Adipocyte (in vitro differentiated cells): ENCODE results near the gene RASAL3.

Experiments
- DNase-seq: peaks from one replicate; pipeline ENCODE4 v3.0.0-alpha.2; 2015; ENCODE audit warnings: low read depth
- H3K27me3 ChIP-seq: replicated peaks from 2 replicates; pipeline ENCODE4 v1.7.0; 2013; ENCODE audit warnings: mild to moderate bottlenecking, low read length, moderate library complexity; ENCODE audit not compliant: control insufficient read depth, insufficient read depth
- H3K36me3 ChIP-seq: 2 replicates; pipeline ENCODE4 v1.7.0; 2013; ENCODE audit warnings: low read length, mild to moderate bottlenecking, moderate library complexity; ENCODE audit not compliant: control insufficient read depth, insufficient read depth, severe bottlenecking
- H3K4me1 ChIP-seq: 2 replicates; pipeline ENCODE4 v1.7.0; 2013; ENCODE audit warnings: mild to moderate bottlenecking, low read length, moderate library complexity; ENCODE audit not compliant: control insufficient read depth, insufficient read depth
- H3K4me3 ChIP-seq: 2 replicates; pipeline ENCODE4 v1.7.0; 2013; ENCODE audit warnings: mild to moderate bottlenecking, low read length, moderate library complexity
- H3K9ac ChIP-seq: 2 replicates; pipeline ENCODE4 v1.7.0; 2013; ENCODE audit warnings: mild to moderate bottlenecking, low read length, moderate library complexity
- H3K9me3 ChIP-seq: 2 replicates; pipeline ENCODE4 v1.7.0; 2013; ENCODE audit warnings: mild to moderate bottlenecking, low read length, moderate library complexity; ENCODE audit not compliant: control insufficient read depth

Gene RASAL3

DNA sequence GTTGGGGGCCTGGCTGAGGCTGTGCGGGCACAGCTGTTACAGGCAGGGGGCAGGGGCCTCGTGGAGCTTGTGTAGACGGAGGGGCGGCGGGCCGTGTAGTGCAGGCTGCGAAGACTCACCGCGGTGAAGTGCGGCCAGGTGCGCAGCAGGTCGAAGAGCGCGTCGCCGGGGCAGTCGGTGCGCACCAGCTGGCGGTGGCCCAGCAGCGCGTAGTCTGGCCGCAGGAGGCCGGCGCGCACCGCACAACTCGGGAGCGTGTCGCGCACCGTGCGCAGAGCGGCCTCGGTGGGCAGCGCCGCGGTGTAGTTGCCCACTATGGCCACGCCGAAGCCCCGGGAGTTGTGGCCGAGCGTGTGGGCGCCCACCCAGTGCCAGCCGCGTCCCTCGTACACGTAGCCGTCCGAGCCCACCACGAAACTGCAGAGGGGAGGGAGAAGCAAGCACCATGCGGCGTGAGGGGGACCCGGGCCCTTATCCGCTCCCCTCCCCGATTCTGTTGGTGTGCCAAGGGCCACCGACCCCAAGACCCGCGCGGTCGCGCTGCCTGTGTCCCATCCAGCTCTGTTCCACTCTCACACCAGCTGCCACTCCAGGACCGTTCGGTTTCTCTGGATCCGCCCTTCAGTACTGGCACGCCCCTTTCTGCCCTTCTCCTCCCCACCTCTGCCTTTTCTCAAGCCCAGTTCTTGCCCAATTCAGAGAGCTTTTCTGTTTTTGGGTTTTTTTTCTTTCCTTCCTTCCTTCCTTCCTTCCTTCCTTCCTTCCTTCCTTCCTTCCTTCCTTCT is 5.4 kb upstream of the RASAL3 start:
- Histone ChIP-seq H3K27me3 (peaks cover 20% of the 10 kb centered on the region), H3K36me3 (no peaks in the 10 kb centered on the region), H3K9ac (peak overlapping the region; percentile 34), H3K4me1 (peaks cover 22% of the 10 kb centered on the region), H3K9me3 (peaks cover 7% of the 10 kb centered on the region), H3K4me3 (peak overlapping the region; percentile 76)
- DNase-seq: peak; percentile 40

DNA sequence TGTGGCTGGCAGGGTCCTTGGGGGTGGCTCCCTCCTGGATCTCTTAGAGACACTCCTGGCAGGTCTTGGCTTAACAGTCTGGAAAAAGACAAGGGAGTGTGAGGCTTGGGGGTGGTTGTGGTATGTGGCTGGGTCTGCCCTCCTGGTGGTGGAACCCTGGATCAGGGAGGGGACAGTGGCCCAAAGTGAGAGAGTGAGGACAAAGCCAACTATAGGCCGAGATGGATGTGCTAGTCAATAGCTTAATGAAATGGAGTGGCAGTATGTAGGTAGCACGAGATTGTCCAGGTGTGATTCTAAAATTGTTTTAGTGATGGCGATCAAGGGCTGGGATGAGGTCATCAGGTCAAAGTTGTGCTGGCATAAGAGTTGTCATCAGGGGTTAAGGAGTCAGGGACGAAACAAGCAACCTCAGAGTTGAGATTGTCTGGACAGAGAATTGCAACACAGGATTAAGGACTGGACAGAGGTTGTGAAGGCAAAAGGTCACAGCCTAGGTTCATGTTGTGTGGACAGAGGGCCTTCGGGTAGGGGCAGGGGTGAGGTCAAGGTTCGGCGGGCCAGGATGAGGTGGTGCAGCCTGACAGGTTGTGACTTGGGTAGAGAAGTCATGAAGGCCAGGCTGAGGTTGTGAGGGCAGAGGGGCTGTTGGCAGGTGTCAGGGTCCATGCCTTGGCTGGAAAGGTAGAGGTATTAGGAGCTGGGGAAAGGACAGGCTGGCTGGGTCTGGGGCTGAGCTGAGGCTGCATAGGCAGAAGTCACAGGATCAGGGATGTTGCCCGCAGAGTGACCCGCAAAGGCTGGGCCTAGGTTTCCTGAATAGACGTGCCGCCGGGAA is 4.5 kb upstream of the RASAL3 start:
- H3K4me3 ChIP-seq: peak overlapping the region; percentile 76
- no peak overlapping the region for H3K9ac ChIP-seq
- peaks cover 26% of the 10 kb centered on the region for H3K4me1 ChIP-seq
- peaks cover 24% of the 10 kb centered on the region for H3K27me3 ChIP-seq
- H3K9me3 ChIP-seq: peaks cover 7% of the 10 kb centered on the region
- H3K36me3 ChIP-seq: no peaks in the 10 kb centered on the region
- DNase-seq: no peak

DNA sequence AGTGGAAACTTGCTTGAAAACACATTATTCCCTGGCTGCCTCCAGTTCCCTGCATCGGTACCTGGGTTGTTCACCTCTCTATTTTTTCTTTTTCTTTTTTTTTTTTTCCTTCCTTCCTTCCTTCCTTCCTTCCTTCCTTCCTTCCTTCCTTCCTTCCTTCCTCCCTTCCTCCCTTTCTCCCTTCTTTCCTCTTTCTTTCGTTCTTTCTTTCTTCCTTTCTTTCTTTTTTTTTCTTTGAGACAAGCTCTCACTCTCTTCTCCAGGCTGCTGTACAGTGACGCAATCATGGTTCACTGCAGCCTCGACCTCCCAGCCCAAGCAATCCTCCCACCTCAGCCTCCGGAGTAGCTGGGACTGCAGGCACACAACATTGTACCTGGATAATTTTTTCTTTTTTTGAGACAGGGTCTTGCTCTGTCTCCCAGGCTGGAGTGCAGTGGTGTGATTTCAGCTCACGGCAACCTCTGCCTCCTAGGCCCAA is 3.4 kb upstream of the RASAL3 start:
- H3K4me3 ChIP-seq: no peak overlapping the region
- H3K9ac ChIP-seq: no peak overlapping the region
- peaks cover 31% of the 10 kb centered on the region for H3K27me3 ChIP-seq
- no peaks in the 10 kb centered on the region for H3K36me3 ChIP-seq
- H3K9me3 ChIP-seq: peaks cover 4% of the 10 kb centered on the region
- peaks cover 26% of the 10 kb centered on the region for H3K4me1 ChIP-seq
- DNase-seq: no peak

DNA sequence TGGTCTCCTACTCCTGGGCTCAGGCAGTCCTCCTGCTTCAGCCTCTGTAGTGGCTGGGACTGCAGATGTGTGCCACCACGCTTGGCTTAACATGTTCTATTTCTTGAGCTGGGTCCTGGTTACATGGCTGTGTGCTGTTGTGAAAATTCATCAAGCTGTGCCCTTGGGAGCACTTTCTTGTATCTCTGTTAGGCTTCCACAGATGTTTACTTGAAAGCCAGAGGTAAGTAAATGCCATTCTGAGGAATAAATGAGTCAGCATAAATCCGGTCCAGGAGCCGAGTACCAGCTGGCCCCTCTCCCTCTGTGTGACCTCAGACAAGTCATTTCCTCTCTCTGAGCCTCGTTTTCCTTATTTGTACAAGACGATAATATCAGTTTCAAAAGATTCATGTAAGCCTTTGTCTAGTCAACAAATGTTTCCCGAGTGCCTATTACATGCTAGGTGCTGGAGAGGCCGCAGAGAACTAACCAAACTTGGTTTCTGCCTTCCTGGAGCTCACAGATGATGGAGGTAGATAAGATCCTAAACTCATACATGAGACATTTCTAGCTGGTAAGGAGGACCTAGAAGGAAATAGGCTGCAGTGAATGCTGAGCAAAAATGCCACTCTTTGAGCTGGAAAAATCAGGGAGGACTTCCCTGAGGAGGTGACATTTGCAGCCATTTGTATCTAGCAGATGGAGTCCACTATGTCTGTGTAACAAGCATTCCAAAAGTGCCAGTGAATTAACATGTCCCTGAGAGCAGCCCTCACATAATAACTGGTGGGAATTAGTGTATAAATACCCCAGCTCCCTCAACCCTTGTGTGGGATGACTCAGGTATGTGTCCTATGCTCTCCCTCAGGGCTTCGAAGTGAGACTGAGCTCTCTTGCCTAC is 2.7 kb upstream of the RASAL3 start:
- H3K9me3 ChIP-seq: no peaks in the 10 kb centered on the region
- no peak overlapping the region for H3K9ac ChIP-seq
- no peak for DNase-seq
- peaks cover 26% of the 10 kb centered on the region for H3K4me1 ChIP-seq
- H3K4me3 ChIP-seq: no peak overlapping the region
- peaks cover 31% of the 10 kb centered on the region for H3K27me3 ChIP-seq
- no peaks in the 10 kb centered on the region for H3K36me3 ChIP-seq

DNA sequence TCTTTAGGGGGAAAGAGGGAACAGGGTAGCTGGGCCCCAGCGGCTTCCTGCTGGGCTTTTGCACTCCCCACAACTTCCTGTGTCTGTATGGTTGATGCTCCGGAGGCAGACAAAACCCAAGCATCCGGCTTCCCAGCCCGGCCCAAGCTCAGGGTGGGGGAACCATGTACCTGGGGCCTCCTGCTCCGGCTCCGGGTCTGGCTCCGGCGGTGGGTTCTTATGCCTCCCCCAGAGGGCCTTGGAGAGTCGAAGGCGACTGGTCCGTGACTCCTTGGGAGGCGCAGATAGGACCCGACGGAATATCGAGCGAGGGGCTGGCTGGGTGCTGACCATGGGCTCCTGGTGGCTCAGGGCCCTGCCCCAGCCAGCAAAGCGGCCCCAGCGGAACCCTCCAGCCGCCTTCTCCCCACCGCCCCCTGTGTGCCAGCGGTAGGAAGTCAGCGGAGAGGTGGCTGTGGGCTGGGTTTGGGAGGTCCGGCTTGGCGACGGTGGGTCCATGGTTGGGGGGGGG is 428 bp downstream of the RASAL3 start:
- no peak for DNase-seq

DNA sequence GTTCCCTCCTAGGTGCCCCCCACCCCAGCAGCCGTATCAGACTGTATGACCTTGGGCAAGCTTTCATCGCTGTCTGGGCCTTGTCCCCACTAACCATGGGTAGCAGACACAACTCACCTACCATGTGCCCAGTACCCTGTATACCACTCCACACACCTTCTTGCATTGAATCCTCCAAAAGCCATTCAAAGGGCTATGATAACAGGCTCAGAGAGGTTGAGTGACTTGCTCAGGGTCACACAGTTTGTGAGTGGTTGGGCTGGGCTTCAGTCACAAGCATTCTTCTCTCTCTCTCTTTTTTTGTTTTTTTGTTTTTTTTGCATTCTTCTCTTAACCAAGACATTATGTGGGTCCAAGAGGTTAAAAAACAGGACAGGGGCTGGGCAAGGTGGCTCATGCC is 2.6 kb downstream of the RASAL3 start:
- Histone ChIP-seq H3K9ac (no peak overlapping the region), H3K27me3 (peaks cover 44% of the 10 kb centered on the region), H3K9me3 (no peaks in the 10 kb centered on the region), H3K4me3 (no peak overlapping the region), H3K4me1 (peaks cover 7% of the 10 kb centered on the region), H3K36me3 (no peaks in the 10 kb centered on the region)
- no peak for DNase-seq

More for the DNA sequence above, 428 bp downstream of the RASAL3 start:
- Histone ChIP-seq H3K27me3 (peaks cover 38% of the 10 kb centered on the region), H3K4me1 (peaks cover 16% of the 10 kb centered on the region), H3K9me3 (no peaks in the 10 kb centered on the region), H3K9ac (no peak overlapping the region), H3K36me3 (no peaks in the 10 kb centered on the region), H3K4me3 (no peak overlapping the region)

DNA sequence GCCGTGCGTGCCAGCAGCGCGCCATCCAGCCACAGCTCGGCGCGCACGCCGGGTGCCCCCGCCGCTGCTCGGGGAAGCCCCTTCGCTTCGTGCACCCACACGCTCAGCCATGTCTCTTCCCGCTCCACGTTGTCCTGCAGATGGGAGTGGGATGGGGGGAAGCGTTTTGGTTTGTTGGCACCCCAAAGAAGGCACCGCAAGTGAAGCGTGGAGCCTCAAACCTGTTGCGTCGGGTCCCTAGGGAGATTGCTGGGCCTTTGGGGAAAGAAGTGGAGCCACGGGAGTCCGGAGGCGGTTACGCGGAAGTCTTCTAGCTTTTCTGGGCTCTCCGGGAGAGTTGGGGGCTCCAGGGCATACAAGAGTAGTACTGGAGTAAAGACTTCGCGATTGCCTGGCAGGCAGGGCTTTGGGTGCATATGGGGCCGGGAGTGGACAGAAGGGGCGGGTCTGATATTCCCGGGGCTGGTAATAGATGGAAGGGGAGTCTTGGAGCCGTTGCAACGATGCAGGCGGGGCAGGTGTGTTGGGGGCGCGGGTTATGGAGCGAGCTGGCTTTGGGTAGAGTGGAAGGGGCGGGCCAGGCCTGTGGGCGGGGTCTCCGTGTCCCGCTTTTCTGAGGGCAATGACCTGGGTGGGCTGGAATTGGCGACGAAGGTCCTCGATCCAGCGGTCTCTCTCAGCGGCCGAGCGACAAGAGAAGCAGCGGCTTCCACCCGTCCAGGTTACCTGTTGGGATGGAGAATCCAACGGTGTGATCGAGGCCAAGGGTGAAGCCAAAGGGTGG is 6.5 kb downstream of the RASAL3 start:
- peaks cover 2% of the 10 kb centered on the region for H3K4me1 ChIP-seq
- H3K9me3 ChIP-seq: no peaks in the 10 kb centered on the region
- H3K27me3 ChIP-seq: peaks cover 61% of the 10 kb centered on the region
- no peaks in the 10 kb centered on the region for H3K36me3 ChIP-seq
- no peak overlapping the region for H3K4me3 ChIP-seq
- H3K9ac ChIP-seq: no peak overlapping the region
- no peak for DNase-seq

DNA sequence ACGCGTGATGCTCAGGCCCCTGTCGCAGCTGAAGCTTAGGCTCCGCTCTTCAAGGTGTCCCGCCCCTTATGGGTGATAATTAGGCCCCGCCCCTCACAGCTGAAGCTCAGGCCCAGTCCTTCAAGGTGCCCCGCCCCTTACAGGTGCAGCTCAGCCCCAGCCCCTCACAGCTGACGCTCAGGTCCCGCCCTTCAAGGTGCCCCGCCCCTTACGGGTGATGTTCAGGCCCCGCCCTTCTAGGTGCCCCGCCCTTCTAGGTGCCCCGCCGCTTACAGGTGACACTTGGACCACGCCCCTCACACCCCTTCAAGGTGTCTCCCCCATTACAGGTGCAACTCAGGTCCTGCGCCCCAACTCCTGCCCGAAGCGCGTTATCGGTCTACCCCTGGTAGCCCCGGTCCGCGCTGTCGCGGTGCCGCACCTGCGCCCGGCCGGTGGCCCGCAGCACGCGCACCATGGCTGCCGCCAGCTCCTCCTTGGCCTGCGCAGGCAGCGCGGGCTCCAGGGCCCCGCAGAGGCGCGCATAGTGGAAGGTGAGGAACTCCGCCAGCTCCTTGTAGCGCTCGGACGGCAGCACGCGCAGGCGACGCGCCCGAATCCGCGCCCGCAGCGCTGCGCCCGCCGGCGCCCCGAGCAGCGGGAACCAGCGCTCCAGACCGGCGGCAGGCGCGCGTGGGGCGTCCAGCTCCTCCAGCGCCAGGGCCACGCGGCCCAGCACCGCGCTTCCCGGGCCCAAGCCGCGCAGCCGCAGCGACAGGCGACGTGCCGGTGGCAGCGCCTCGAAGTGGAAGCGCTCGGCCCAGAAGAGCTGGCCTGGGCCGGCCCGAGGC is 7.3 kb downstream of the RASAL3 start:
- DNase-seq: no peak
- H3K27me3 ChIP-seq: peaks cover 61% of the 10 kb centered on the region
- H3K9ac ChIP-seq: no peak overlapping the region
- H3K4me3 ChIP-seq: no peak overlapping the region
- H3K9me3 ChIP-seq: no peaks in the 10 kb centered on the region
- no peaks in the 10 kb centered on the region for H3K36me3 ChIP-seq
- peaks cover 7% of the 10 kb centered on the region for H3K4me1 ChIP-seq

DNA sequence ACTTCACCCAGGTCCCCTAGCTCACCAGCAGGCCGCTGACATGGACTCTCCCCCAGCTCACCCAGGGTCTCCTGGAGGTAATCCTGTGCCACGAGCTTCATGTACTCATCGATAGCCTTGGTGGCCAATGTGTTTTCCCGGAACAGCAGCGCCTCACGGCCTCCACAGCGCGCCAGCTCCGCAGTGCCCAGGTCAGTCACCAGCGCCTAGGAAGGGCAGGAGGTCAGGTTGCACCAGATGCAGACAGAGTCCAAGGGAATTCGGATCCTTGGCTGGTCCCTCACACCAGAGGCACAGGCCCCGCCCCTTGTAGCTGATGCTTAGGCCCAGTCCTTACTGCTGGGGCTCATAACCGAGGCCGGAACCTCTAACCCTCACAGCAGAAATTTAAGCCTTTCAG is 7.9 kb downstream of the RASAL3 start:
- Histone ChIP-seq H3K4me3 (no peak overlapping the region), H3K9ac (no peak overlapping the region), H3K27me3 (peaks cover 56% of the 10 kb centered on the region), H3K36me3 (no peaks in the 10 kb centered on the region), H3K4me1 (peaks cover 7% of the 10 kb centered on the region), H3K9me3 (no peaks in the 10 kb centered on the region)
- no peak for DNase-seq
